GM13976 (cell line): ENCODE data around the gene RPL22L1.

Source experiments
- DNase-seq: peaks from one replicate; pipeline ENCODE4 v3.0.0; 2012; ENCODE audit warnings: low spot score
- in situ Hi-C: fragments of 300-500 bp; cut with MboI; formaldehyde crosslinking; loops from one replicate; pipeline ENCODE4 v1.12.0; 2022; ENCODE audit warnings: low sequenced_read_pairs, mixed read lengths, inconsistent platforms; ENCODE audit not compliant: unreplicated experiment
- TF ChIP-seq, protein P1 (sequence below): IDR thresholded peaks from 2 replicates; pipeline ENCODE4 v1.5.1; 2012; ENCODE audit warnings: borderline replicate concordance, mild to moderate bottlenecking; ENCODE audit not compliant: insufficient read depth; ENCODE audit errors: extremely low read depth, missing control alignments, control extremely low read depth

RPL22L1 gene

DNA sequence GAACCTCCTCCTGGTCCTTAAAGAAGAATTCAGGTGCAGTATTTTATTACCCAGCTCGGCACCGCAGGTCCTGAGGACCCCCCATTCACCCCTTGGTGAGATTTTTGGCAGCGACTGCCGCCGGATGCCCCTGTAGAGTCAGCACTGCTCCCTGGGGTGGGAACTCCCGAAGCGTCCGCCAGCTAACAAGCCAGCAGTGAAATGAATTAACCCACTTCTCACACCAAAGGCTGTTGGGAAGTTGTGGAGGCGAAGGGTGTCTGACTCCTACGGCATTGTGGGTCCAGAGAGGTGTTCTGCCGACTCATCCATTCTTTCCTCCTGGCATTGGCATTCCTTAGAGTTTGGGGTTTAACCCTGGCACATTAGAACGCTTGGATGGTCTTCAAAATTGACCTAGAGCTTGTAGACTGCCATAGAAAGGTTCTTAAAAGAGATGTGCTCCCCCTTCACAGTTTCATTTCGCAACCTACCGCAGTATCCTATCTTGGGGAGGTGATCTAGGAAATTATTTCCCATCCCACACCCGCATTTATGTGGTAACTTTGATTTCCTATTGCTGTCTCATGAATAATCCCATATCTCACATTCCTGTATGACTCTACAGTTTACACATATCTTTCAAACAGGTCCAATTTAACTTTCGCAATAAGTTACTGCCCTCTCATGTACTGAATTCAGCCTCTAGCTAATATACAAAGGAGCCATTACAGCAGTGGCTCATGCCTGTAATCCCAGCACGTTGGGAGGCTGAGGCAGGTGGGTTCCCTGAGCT lies 39.3 kb upstream of the RPL22L1 start:
- TF ChIP-seq, protein P1, sequence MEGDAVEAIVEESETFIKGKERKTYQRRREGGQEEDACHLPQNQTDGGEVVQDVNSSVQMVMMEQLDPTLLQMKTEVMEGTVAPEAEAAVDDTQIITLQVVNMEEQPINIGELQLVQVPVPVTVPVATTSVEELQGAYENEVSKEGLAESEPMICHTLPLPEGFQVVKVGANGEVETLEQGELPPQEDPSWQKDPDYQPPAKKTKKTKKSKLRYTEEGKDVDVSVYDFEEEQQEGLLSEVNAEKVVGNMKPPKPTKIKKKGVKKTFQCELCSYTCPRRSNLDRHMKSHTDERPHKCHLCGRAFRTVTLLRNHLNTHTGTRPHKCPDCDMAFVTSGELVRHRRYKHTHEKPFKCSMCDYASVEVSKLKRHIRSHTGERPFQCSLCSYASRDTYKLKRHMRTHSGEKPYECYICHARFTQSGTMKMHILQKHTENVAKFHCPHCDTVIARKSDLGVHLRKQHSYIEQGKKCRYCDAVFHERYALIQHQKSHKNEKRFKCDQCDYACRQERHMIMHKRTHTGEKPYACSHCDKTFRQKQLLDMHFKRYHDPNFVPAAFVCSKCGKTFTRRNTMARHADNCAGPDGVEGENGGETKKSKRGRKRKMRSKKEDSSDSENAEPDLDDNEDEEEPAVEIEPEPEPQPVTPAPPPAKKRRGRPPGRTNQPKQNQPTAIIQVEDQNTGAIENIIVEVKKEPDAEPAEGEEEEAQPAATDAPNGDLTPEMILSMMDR: no peak
- DNase-seq: no peak
- in situ Hi-C loops: no loop called here

DNA sequence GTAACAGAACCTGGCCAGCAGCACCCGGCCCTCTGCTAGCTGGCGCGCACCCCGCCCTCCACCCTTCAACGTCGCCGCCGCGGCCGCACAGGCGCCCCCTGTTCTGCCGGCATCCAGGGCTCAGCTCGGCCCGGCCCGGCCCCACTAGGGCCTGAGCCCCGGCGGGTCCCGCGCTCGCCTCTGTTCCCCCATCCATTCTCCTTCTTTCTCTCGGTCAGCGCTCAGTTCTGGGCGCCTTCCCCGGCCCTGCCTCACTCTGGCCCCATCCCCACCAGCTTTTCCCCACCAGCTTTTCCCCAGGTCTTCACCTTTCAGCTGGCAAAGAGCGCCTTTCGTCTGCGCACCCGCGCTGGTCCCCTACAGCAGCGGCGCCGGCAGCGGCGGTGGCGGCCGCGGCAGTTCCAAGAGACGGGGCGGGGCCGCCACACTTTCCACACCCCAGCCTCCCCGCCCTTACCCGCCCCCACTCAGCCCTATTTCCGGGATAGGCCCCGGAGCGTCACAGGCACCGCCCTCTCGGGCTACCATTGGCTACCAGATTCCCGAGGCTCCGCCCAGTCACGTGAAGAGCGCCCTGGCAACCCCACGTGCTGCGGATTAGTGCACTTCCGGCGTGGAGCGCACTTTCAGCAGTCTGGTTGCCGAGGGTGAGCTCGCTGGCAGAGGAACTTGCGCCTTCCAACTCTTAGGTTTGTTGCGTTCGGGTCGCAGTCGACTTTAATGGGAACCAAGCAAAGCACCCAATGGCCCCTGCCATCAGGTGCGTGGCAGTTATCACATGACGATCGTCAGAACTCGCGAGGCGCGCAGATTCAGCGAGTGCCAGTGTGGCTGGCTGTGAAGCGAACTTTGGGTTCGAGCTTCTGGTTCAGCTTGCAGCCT lies 38.5 kb upstream of the RPL22L1 start, which contains the start of gene EIF5A2:
TSS of gene EIF5A2 (minus strand) at position 403 of the 882 bp plus-strand sequence. CDS start 831 bp downstream, outside the sequence.
- peak; percentile 89 for DNase-seq
- in situ Hi-C loops: no loop called here
- TF ChIP-seq, protein P1: no peak

DNA sequence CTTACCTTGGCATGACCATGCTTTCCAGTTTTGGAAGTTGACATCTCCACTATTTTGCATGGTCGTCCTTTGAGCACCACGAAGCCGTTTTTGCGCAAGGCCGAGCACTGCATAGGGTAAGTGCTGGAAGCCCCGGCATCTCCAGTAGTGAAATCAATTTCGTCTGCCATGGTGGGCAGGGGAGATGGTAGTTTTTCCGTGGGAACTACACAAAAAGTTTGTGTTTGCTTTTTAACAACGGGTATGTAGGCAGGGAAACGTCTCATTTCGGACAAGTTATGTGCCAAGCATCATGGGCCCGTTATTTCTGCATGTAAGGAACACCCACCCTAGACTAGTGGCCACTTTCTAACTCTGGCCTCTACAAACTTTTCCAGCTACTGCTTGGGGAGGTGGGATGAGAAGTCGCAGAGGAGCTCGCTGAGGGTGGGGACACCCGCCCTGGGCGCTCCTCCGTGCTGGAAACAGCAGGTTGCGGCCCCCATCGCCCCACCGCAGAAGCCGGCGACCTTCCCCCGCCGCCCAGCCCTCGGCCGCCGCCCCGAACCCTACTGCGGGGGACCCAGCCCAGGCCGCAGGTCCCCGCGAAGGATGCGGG lies 37.7 kb upstream of the RPL22L1 start:
- TF ChIP-seq, protein P1: no peak
- in situ Hi-C loops: no loop called here
- no peak for DNase-seq

DNA sequence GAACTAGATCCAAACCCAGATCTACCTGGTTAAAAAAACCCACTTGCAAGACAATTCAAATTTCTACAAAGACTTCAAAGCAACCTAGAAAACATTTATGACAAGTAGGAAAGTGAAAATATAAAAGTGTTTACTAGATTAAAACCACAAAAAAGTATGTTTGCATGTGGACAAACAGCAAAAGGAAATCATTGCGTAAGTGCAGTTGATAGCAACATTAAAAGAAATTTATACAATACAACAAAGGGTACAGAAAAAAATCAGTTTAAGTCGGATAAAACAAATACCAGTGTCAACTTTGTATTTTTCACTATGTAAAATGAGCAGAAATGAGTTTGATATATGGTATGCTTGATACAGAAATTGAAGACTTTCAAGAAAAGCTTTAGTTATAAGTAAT lies 35.9 kb upstream of the RPL22L1 start:
- in situ Hi-C loops: no loop called here
- DNase-seq: no peak
- TF ChIP-seq, protein P1: no peak

DNA sequence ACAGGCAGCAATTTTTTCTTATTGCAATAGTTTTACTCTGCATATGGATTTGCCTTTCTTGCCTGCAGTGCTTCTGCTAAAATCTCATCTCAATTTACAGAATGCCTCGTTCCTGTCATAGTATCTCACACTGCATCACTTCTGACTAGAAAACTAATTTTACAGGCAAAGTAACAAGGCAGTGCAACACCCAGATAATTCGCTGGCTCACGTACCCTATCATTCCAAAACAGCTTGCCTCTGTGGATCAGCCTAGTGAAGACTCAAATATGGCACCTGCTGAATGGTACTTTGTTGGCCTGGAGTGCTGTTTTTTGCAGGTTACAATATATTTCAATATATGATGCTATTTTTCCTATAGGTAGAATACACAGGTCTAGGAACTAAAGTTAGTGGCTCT lies 33.1 kb upstream of the RPL22L1 start:
- TF ChIP-seq, protein P1: no peak
- no peak for DNase-seq
- in situ Hi-C loops: no loop called here

DNA sequence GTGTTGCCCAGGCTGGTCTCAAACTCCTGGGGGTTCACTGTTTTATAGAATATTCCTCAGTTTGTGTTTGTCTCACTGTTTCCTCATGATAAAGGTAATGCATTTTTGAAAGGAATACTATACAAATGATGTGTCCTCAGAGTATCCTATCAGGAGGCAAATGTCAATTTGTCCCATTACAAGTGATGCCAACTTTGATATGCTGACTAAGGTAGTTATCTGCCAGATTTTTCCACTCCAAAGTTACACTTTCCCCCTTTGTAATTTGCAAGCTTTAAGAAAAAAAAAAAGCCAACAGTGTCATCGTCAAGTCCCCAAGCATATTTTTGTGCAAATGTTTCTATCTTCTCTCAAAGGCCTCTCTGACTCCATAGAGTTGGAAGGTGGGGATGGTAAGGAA lies 29.5 kb upstream of the RPL22L1 start:
- no peak for DNase-seq
- in situ Hi-C loops: no loop called here
- TF ChIP-seq, protein P1: no peak
